ENCODE measurements around the gene MYL10. TPM values are rescaled to one million over a fixed set of nuclear protein-coding genes. Genes with fewer than 3 reads are reported as not detected.

The MYL10 gene
- total RNA-seq, 1 donor from 2014 or later, result not detected

- no peaks in the 10 kb centered on the region for H3K9me3 Mint-ChIP-seq
Observed at GRCh38 chr7:101596898-101597297, 32.2 kb downstream of the MYL10 start.

GRCh38 chr7:101595766-101596537, 33.1 kb downstream of the MYL10 start:
- Mint-ChIP-seq H3K4me1 (ENCODE audit: low read depth) (no peaks in the 10 kb centered on the region), H3K4me3 (ENCODE audit: low read depth) (no peak overlapping the region), H3K27me3 (ENCODE audit: low read depth) (no peaks in the 10 kb centered on the region), H3K27ac (no peak overlapping the region), H3K9me3 (no peaks in the 10 kb centered on the region), H3K36me3 (ENCODE audit: low read depth) (no peaks in the 10 kb centered on the region)
- intact Hi-C loops (cut with micrococcal nuclease), result no loop called here
- no peak for DNase-seq (ENCODE audit: low spot score)

More at GRCh38 chr7:101596898-101597297, 32.2 kb downstream of the MYL10 start:
- Mint-ChIP-seq H3K27me3 (ENCODE audit: low read depth) (no peaks in the 10 kb centered on the region), H3K4me1 (ENCODE audit: low read depth) (no peaks in the 10 kb centered on the region), H3K27ac (no peak overlapping the region), H3K36me3 (ENCODE audit: low read depth) (no peaks in the 10 kb centered on the region), H3K4me3 (ENCODE audit: low read depth) (no peak overlapping the region)
- DNase-seq (ENCODE audit: low spot score), result no peak
- intact Hi-C loops (cut with micrococcal nuclease), result no loop called here

- intact Hi-C loops (cut with micrococcal nuclease), result no loop called here
- DNase-seq (ENCODE audit: low spot score), result no peak
- Mint-ChIP-seq H3K9me3 (no peaks in the 10 kb centered on the region), H3K4me1 (ENCODE audit: low read depth) (no peaks in the 10 kb centered on the region), H3K27me3 (ENCODE audit: low read depth) (no peaks in the 10 kb centered on the region), H3K27ac (no peak overlapping the region), H3K36me3 (ENCODE audit: low read depth) (no peaks in the 10 kb centered on the region), H3K4me3 (ENCODE audit: low read depth) (no peak overlapping the region)
Observed at GRCh38 chr7:101595246-101595645, 33.9 kb downstream of the MYL10 start.

- Mint-ChIP-seq H3K4me3 (ENCODE audit: low read depth) (no peak overlapping the region), H3K36me3 (ENCODE audit: low read depth) (no peaks in the 10 kb centered on the region), H3K27me3 (ENCODE audit: low read depth) (no peaks in the 10 kb centered on the region), H3K4me1 (ENCODE audit: low read depth) (no peaks in the 10 kb centered on the region), H3K9me3 (no peaks in the 10 kb centered on the region), H3K27ac (no peak overlapping the region)
- no peak for DNase-seq (ENCODE audit: low spot score)
- intact Hi-C loops (cut with micrococcal nuclease), result no loop called here
Observed at GRCh38 chr7:101594790-101595189, 34.3 kb downstream of the MYL10 start.

GRCh38 chr7:101593556-101593955, 35.5 kb downstream of the MYL10 start:
- Mint-ChIP-seq H3K27me3 (ENCODE audit: low read depth) (no peaks in the 10 kb centered on the region), H3K4me3 (ENCODE audit: low read depth) (no peak overlapping the region), H3K36me3 (ENCODE audit: low read depth) (no peaks in the 10 kb centered on the region), H3K4me1 (ENCODE audit: low read depth) (no peaks in the 10 kb centered on the region), H3K9me3 (no peaks in the 10 kb centered on the region), H3K27ac (no peak overlapping the region)
- DNase-seq (ENCODE audit: low spot score), result no peak
- intact Hi-C loops (cut with micrococcal nuclease), result no loop called here

- H3K27ac Mint-ChIP-seq, result no peak overlapping the region
- H3K27me3 Mint-ChIP-seq (ENCODE audit: low read depth), result no peaks in the 10 kb centered on the region
Observed at GRCh38 chr7:101591504-101591903, 37.6 kb downstream of the MYL10 start.

GRCh38 chr7:101590663-101591435, 38.2 kb downstream of the MYL10 start:
- no peaks in the 10 kb centered on the region for H3K27me3 Mint-ChIP-seq (ENCODE audit: low read depth)
- H3K36me3 Mint-ChIP-seq (ENCODE audit: low read depth), result no peaks in the 10 kb centered on the region
- DNase-seq (ENCODE audit: low spot score), result no peak
- H3K4me1 Mint-ChIP-seq (ENCODE audit: low read depth), result peaks cover 2% of the 10 kb centered on the region
- intact Hi-C loops (cut with micrococcal nuclease), result no loop called here
- H3K9me3 Mint-ChIP-seq, result no peaks in the 10 kb centered on the region
- H3K27ac Mint-ChIP-seq, result no peak overlapping the region
- no peak overlapping the region for H3K4me3 Mint-ChIP-seq (ENCODE audit: low read depth)

More at GRCh38 chr7:101591504-101591903, 37.6 kb downstream of the MYL10 start:
- no peak overlapping the region for H3K4me3 Mint-ChIP-seq (ENCODE audit: low read depth)
- intact Hi-C loops (cut with micrococcal nuclease), result no loop called here
- no peaks in the 10 kb centered on the region for H3K9me3 Mint-ChIP-seq
- H3K4me1 Mint-ChIP-seq (ENCODE audit: low read depth), result peaks cover 2% of the 10 kb centered on the region
- no peaks in the 10 kb centered on the region for H3K36me3 Mint-ChIP-seq (ENCODE audit: low read depth)
- DNase-seq (ENCODE audit: low spot score), result no peak

GRCh38 chr7:101589976-101590662, 39.0 kb downstream of the MYL10 start:
- H3K27ac Mint-ChIP-seq, result no peak overlapping the region
- peaks cover 2% of the 10 kb centered on the region for H3K4me1 Mint-ChIP-seq (ENCODE audit: low read depth)
- intact Hi-C loops (cut with micrococcal nuclease), result no loop called here
- H3K9me3 Mint-ChIP-seq, result no peaks in the 10 kb centered on the region
- DNase-seq (ENCODE audit: low spot score), result no peak
- no peaks in the 10 kb centered on the region for H3K27me3 Mint-ChIP-seq (ENCODE audit: low read depth)
- no peaks in the 10 kb centered on the region for H3K36me3 Mint-ChIP-seq (ENCODE audit: low read depth)
- H3K4me3 Mint-ChIP-seq (ENCODE audit: low read depth), result no peak overlapping the region

- no peaks in the 10 kb centered on the region for H3K36me3 Mint-ChIP-seq (ENCODE audit: low read depth)
- H3K9me3 Mint-ChIP-seq, result no peaks in the 10 kb centered on the region
- DNase-seq (ENCODE audit: low spot score), result no peak
- peaks cover 2% of the 10 kb centered on the region for H3K4me1 Mint-ChIP-seq (ENCODE audit: low read depth)
- intact Hi-C loops (cut with micrococcal nuclease), result no loop called here
- H3K27me3 Mint-ChIP-seq (ENCODE audit: low read depth), result no peaks in the 10 kb centered on the region
- no peak overlapping the region for H3K4me3 Mint-ChIP-seq (ENCODE audit: low read depth)
- H3K27ac Mint-ChIP-seq, result no peak overlapping the region
Observed at GRCh38 chr7:101589052-101589451, 40.0 kb downstream of the MYL10 start.

- Mint-ChIP-seq H3K27me3 (ENCODE audit: low read depth) (no peaks in the 10 kb centered on the region), H3K9me3 (no peaks in the 10 kb centered on the region), H3K36me3 (ENCODE audit: low read depth) (no peaks in the 10 kb centered on the region)
Observed at GRCh38 chr7:101588131-101588935, 40.8 kb downstream of the MYL10 start.

GRCh38 chr7:101586906-101587677, 42.0 kb downstream of the MYL10 start:
- Mint-ChIP-seq H3K4me1 (ENCODE audit: low read depth) (peaks cover 2% of the 10 kb centered on the region), H3K27me3 (ENCODE audit: low read depth) (no peaks in the 10 kb centered on the region), H3K27ac (no peak overlapping the region), H3K36me3 (ENCODE audit: low read depth) (no peaks in the 10 kb centered on the region), H3K4me3 (ENCODE audit: low read depth) (no peak overlapping the region), H3K9me3 (no peaks in the 10 kb centered on the region)
- DNase-seq (ENCODE audit: low spot score), result no peak
- intact Hi-C loops (cut with micrococcal nuclease), result no loop called here

More at GRCh38 chr7:101588131-101588935, 40.8 kb downstream of the MYL10 start:
- Mint-ChIP-seq H3K4me1 (ENCODE audit: low read depth) (peaks cover 2% of the 10 kb centered on the region), H3K4me3 (ENCODE audit: low read depth) (no peak overlapping the region), H3K27ac (no peak overlapping the region)
- intact Hi-C loops (cut with micrococcal nuclease), result no loop called here
- no peak for DNase-seq (ENCODE audit: low spot score)

Measured in activated T-helper 2 cell treated with anti-CD3 and anti-CD28 coated beads, Interferon-gamma antibody, Interleukin-2, Interleukin-4, amounts not matched to agents 10 μg/mL and 5 μg/mL and 100 μg/mL, durations not matched to agents 14 hours and 24 hours and 36 hours (primary cell).